Stimulated activated CD8-positive, alpha-beta memory T cell treated with anti-CD3 and anti-CD28 coated beads, Interleukin-7, amount 100 ng/mL, for 4 hours (primary cell): Measurements from ENCODE around the gene FDXR.
"Not testable (repeated sequence)": the region's sequence is repeated elsewhere in the genome, so short reads cannot be mapped to it uniquely, and the experiment has no call there.

Experiments
- DNase-seq, 2 donors: peaks; one replicate each; pipeline ENCODE4 v3.0.0-alpha.2; 2020; ENCODE audit warnings: low read depth in 2 of 2

Gene FDXR

GRCh38 chr17:74871356-74872076 lies 1.3 kb downstream of the FDXR start:
- DNase-seq, result no peak

DNA sequence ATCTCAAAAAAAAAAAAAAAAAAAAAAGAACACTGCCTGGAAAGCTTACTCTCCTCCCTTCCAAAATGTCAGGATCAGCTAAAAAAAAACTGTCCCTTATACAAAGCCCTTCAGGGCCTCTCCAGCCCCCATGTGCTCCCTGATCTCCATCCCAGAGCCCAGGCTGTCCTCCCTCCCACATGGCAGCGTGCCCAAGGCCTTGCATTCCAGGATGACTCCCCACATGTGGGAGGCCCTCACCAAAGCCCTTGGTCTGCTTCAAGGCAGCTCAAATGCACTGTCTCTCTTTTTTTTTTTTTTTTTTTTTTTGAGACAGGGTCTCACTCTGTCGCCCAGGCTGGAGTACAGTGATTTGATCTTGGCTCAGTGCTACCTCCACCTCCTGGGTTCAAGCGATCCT lies 2.3 kb downstream of the FDXR start:
- DNase-seq, result no peak

- not testable (repeated sequence) for DNase-seq
These were observed 2.8 kb downstream of the FDXR start for GRCh38 chr17:74870028-74870427.

- no peak for DNase-seq
These were observed 3.9 kb downstream of the FDXR start for GRCh38 chr17:74868908-74869255.

GRCh38 chr17:74868251-74868907 lies 4.4 kb downstream of the FDXR start:
- DNase-seq, result no peak

- DNase-seq, result no peak
These were observed 6.5 kb downstream of the FDXR start for GRCh38 chr17:74866198-74866835.

DNA sequence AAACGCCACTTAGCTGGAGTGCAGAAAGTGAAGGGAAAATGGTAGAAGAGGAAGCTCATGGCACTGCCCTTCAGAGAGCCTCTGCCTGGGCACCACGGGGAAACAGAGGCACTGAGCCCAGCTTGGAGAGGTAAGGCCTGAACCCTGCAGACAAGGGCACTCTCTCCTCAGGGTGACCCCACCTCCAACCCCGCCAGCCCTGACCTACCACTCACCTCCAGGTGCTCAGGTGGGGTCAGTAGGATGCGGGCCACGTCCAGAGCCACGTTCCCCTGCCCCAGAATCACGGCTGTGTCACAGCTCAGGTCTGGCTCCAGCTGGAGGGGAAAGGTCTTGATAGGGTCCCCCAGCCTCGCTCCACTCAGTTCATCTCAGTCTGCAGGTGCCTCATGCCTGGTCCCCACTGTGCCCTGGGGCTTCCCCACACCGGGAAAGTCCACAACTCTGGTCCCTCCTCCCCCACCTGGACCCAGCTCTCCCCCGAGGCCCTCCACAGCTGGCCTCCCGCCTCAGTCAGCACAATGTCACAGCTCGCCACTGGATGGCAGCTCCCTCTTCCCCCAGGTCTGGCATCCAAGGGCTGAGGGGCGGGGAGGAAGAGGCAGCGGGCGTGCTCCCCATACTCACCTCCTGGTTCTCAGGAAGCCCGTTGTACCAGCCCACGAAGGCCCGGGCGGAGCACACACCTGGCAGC lies 7.1 kb downstream of the FDXR start:
- no peak for DNase-seq

- peak; percentile 52 to 55 for DNase-seq
These were observed 7.9 kb downstream of the FDXR start for GRCh38 chr17:74864866-74865395.

DNA sequence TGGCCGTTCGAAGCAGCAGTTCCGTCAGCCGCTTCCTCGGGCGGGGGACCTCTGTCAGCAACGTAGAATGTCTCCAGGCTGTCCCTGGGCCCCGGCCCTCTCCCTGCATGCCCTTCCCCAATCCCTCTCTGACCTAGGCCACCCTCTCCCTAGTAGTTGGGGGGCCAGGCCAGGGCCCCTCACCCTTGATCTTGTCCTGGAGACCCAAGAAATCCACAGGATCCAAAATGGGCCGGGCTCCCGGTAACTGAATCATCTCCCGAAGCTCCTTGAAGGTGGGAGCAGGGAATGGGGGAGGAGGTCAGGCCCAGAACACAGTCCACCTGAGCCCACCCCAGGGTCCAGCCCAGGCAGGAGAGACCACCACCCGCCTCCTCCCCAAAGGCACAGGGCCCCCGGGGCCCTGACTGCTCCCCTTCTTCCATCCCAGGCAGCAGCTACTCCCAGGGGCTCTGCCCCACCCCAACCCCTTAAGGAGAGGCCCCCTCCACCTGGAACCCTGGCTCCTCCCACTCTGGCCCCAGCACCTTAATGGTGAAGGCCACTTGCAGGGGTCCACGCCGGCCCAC lies 8.4 kb downstream of the FDXR start:
- DNase-seq, result no peak

GRCh38 chr17:74863420-74864296 lies 9.1 kb downstream of the FDXR start:
- DNase-seq, result no peak

DNA sequence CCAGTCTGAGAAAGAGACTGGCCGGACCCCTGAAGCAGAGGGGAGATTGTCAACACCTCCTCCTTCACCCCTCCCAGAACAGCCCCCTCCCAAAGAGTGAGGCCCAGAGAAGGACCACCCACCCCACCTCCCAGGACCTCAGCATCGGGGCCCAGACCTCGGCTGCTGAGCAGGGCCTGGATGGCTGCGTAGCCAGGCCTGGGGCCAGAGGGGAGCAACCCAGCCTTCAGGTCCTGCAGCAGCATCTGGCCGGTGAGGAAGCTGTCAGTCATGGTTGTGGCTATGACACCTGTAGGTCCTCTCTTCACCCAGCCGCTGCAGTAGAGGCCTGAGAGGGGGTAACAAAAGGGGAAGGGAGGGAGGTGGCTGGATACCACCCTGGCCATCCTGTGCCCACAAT lies 9.9 kb downstream of the FDXR start:
- DNase-seq, result no peak

DNA sequence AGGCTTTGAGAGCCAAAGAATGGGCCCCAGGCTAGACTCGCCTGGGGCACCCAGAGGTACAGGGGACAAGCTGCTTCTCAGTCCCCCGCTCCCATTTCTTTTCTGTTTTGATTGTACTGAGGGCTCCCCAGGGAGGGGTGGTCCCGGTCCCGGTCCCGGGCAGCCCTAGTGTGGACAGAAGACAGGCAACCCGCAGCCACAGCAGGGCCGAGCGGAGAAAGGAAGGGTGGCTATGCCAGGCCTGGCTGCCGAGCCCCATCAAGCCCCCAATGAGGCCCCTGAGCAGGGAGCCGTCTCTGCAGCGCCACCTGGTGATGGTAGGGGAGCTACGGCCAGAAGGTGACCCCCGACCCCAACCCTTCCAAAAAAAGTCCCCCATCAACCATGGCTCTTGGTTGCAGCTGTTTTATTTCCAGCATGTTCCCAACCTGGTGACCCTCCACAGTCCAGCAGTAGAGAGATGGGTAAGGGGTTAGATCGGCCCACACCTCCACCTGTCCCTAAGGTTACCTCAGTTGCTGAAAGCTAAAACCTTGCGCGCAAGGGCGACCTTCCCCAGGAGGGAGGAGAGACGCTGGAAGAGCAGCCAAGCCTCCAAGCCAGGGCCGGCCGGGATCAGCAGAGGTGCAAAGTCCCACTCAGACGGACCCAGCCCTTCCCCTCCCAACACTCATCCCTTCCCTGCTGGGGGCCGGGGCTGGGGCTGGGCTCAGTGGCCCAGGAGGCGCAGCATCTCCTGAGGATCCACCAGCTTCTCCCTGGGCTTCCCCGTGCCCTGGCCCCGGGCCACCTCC lies 10.5 kb downstream of the FDXR start:
- peak; percentile 36 to 40 for DNase-seq

DNA sequence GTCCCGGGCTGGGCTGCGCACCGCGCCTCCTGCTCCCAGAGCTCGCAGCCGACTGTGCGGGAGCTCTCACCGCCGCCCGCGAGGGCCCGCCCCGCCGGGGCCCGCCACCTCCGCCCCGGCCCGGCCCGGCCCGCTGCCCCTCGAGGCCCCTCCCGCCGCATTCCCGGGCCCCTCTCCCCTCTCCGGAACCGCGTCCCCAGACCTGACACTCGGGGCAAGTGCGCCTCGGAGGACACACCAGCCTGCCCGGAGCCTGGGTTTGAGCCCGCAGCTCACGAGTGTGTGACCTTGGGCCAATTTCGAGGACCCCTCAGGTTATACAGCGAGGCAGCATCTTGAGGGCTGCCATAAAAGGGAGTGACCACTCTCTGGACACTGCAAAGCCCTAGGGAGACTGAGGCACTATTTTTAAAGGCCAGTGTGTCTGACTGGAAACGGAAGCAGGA lies 11.1 kb downstream of the FDXR start:
- no peak for DNase-seq

- no peak for DNase-seq
These were observed 11.7 kb downstream of the FDXR start for GRCh38 chr17:74860872-74861661.

DNA sequence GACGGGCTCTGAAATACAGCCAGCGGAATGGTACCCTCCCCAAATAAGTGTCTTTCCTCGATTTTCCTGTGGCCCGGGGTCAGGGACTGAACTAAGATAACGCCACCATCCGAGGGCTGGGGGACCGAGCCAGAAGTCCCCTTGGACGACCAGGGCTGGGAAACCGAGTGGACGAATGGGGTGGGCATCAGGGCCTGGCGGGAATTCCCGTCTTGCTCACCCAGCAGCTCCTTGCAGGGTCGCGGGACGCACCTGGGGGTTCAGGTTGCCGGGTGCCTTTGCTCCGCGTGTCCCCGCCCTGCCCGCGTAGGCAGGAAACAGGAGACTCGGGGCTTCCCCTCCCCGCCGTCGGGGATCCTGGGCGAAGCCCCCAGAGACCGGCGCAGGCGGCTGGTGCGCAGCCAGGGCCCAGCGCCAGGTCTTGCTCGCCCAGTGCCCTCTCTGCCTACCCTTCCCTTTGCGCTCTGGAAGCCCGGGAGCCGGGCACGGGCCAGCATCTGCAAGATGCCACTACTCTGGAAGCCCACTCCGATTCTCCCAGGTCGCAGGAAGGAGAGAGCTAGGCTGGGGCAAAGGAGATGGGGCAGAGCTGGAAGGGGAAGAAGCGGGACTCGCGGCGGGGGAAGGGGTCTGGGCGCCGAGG lies 12.4 kb downstream of the FDXR start:
- no peak for DNase-seq

- no peak for DNase-seq
These were observed 13.2 kb downstream of the FDXR start, which contains the start of gene GRIN2C for GRCh38 chr17:74859459-74860228. TSS of gene GRIN2C (minus strand) at chr17:74859885. CDS start at chr17:74855092, 4,793 bp downstream.

GRCh38 chr17:74858672-74859458 lies 13.9 kb downstream of the FDXR start:
- DNase-seq, result no peak
